OCI-LY7 (cell line): Measurements from ENCODE around the gene DCAKD.

ENCODE experiments used
- CTCF ChIP-seq: fragments of 200-600 bp; sonication (generic); conservative IDR thresholded peaks from 2 replicates; pipeline ENCODE4 v1.5.1; 2014; ENCODE audit warnings: mild to moderate bottlenecking, antibody characterized with exemption, low read length, moderate library complexity, mixed read lengths
- EZH2phosphoT487 ChIP-seq: fragments of 200-600 bp; sonication (generic); IDR thresholded peaks from 2 replicates; pipeline ENCODE4 v1.6.1; 2018; ENCODE audit warnings: low read depth, borderline replicate concordance, mild to moderate bottlenecking, mixed run types, antibody characterized with exemption, low read length, moderate library complexity, mixed read lengths

GRCh38 chr17:45016237-45016636 is 35.2 kb downstream of the DCAKD start:
- TF ChIP-seq CTCF (no peak), EZH2phosphoT487 (no peak)
